ENCODE measurements around the gene ELOVL5.

GRCh38 chr6:53331678-53332077 lies 17.1 kb downstream of the ELOVL5 start:
- TF ChIP-seq CTCF (IDR thresholded peaks at IDR 0.05; ENCODE audit: low read depth, low read length) (no peak), POLR2A (IDR thresholded peaks at IDR 0.05; ENCODE audit: extremely low read depth, insufficient read length) (no peak), MYC (IDR thresholded peaks at IDR 0.05; ENCODE audit: low read depth, low read length) (no peak)

Data from NB4 (cell line).